ENCODE results near the gene CARMIL1.

DNA sequence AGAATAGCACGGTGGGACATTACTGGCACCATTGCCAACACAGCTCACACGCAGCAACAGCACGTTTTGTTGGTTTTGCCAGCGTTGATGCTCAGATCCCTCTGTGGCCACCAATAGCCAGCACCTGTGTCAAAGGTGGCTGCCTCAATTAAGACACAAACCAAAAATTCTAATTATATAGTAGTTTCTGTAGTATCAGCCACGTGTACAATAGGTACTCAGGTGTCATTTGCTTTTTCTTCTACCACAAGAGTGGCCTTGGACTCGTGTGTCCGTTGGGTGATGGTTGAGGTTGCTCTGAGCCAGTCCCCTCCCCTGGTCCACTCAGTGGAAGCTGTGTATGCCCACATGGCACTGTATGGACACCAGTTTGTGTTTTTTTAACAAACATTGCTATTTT lies 105.1 kb downstream of the CARMIL1 start:
- no peak for TF ChIP-seq CTBP1 (IDR thresholded peaks at IDR 0.05; ENCODE audit: borderline replicate concordance)
- no peak for TF ChIP-seq FOXM1 (IDR thresholded peaks at IDR 0.05; ENCODE audit: borderline replicate concordance)
- no peak for TF ChIP-seq FOXA1 (IDR thresholded peaks at IDR 0.05)
- no peak for TF ChIP-seq SP1 (IDR thresholded peaks at IDR 0.05)
- no peak for TF ChIP-seq PKNOX1 (IDR thresholded peaks at IDR 0.05)
- no peak for TF ChIP-seq BHLHE40 (IDR thresholded peaks at IDR 0.05; ENCODE audit: borderline replicate concordance)

Data from HEK293T (cell line).